Effector memory CD4-positive, alpha-beta T cell (primary cell): Measurements from ENCODE around the gene DVL2.

ENCODE experiments used
- DNase-seq, 3 donors: peaks; one replicate each; pipeline ENCODE4 v3.0.0-alpha.2; 2020
- H3K27ac ChIP-seq: 2 replicates; pipeline ENCODE4 v1.7.0; 2013; ENCODE audit warnings: mild to moderate bottlenecking, low read length, moderate library complexity; ENCODE audit not compliant: insufficient read depth, poor library complexity, severe bottlenecking
- H3K27me3 ChIP-seq: replicated peaks from 2 replicates; pipeline ENCODE4 v1.7.0; 2013; ENCODE audit warnings: mild to moderate bottlenecking, low read length; ENCODE audit not compliant: insufficient read depth, control insufficient read depth, poor library complexity, severe bottlenecking
- H3K36me3 ChIP-seq: 2 replicates; pipeline ENCODE4 v1.7.0; 2013; ENCODE audit warnings: mild to moderate bottlenecking, low read length, moderate library complexity; ENCODE audit not compliant: control insufficient read depth, insufficient read depth
- H3K4me1 ChIP-seq: 2 replicates; pipeline ENCODE4 v1.7.0; 2013; ENCODE audit warnings: low read length, mild to moderate bottlenecking; ENCODE audit not compliant: control insufficient read depth, insufficient read depth, poor library complexity, severe bottlenecking
- H3K4me3 ChIP-seq: 2 replicates; pipeline ENCODE4 v1.7.0; 2013; ENCODE audit warnings: low read length, low read depth, mild to moderate bottlenecking; ENCODE audit not compliant: insufficient read depth, poor library complexity, severe bottlenecking
- H3K9me3 ChIP-seq: 2 replicates; pipeline ENCODE4 v1.7.0; 2013; ENCODE audit warnings: mild to moderate bottlenecking, low read length, moderate library complexity; ENCODE audit not compliant: control insufficient read depth

DVL2 gene

DNA sequence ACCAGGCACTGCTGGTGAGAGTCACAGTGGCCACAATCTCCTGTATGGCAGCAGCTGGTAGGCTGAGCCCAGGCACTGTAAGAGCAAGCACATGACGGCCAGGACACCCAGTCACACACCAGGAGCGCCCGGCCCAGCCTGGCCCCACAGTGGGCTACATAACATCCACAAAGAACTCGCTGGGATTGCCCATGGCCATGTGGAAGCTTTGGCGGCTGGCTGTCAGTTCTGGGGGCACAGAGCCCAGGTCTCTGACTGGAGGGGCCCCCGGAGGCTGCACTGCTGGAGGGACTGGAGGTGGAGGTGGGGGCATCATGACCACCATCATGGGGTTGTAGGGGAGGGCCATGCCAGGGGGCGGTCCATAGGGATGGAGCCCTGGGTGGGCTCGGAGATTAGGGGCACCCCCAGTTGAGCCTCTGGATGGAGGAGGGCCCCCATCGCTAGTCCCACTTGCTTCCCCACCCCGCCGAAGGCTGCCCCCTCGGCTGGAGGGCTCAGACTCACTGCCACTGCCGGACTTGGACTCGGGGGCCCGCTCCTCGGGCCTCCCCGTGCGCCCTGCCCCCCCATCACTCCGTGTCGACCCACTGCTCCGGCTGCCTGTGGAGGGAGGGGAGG lies 8.5 kb downstream of the DVL2 start:
- no peak overlapping the region for H3K4me3 ChIP-seq
- H3K27ac ChIP-seq, result no peak overlapping the region
- no peaks in the 10 kb centered on the region for H3K9me3 ChIP-seq
- peaks cover 73% of the 10 kb centered on the region for H3K36me3 ChIP-seq
- H3K27me3 ChIP-seq, result no peaks in the 10 kb centered on the region
- H3K4me1 ChIP-seq, result peaks cover under 1% of the 10 kb centered on the region
- DNase-seq, result no peak

DNA sequence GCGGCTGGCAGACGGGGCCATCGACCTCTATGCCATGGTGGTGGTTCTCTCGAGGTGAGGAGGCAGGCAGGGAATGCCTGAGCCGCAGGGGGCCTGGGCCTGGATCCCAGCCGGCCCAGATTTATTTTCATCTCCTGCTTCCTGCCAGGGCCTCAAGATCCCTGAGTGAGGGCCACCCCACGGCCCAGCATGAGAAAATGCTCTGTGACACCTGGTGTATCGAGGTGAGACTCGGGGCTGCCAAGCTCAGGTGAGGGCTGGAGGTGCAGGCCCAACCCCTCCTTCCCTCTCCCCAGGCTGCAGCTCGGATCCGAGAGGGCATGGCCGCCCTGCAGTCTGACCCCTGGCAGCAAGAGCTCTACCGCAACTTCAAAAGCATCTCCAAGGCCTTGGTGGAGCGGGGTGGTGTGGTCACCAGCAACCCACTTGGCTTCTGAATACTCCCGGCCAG lies 9.6 kb downstream of the DVL2 start:
- H3K36me3 ChIP-seq, result peaks cover 65% of the 10 kb centered on the region
- no peak overlapping the region for H3K27ac ChIP-seq
- DNase-seq, result no peak
- peaks cover 11% of the 10 kb centered on the region for H3K4me1 ChIP-seq
- H3K27me3 ChIP-seq, result no peaks in the 10 kb centered on the region
- H3K9me3 ChIP-seq, result no peaks in the 10 kb centered on the region
- no peak overlapping the region for H3K4me3 ChIP-seq

DNA sequence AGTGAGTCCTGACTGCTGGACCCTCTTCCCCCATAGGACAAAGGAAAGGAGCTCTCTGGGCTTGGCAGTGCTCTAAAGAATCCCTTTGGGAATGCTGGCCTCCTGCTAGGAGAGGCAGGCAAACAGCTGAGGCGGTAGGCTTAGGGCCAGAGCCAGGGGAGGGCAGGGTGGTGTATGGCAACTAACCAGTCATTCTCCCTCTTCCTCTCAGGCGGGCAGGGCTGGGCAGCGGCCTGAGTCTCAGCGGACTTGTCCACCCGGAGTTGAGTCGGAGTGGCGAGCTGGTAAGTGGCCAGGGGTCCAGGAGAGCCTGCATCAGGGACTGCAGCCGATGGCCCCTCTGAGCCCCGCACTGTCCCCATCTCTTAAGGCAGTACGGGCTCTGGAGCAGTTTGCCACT lies 10.2 kb downstream of the DVL2 start:
- Histone ChIP-seq H3K27me3 (no peaks in the 10 kb centered on the region), H3K4me1 (peaks cover 17% of the 10 kb centered on the region), H3K27ac (no peak overlapping the region), H3K36me3 (peaks cover 60% of the 10 kb centered on the region), H3K9me3 (no peaks in the 10 kb centered on the region), H3K4me3 (no peak overlapping the region)
- DNase-seq, result no peak

DNA sequence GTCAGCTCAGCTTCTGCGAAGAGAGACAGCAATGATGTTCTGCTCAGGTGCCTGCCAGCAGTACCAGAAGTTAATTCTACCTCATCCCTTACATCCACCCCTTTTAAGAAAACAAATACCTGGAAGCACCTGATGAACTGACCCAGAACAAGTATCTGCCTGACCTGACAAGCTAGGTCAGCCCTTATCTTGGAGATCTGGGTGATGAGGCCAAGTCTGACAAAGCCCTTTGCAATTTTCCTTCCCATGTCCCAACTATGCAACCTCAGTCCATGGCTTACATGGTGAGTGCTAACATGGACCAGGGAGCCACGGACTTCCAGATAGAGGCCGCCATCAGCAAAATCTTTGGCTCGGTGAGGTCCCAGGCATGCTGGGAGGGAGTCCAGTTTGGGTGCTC lies 10.9 kb downstream of the DVL2 start:
- no peak overlapping the region for H3K27ac ChIP-seq
- H3K4me3 ChIP-seq, result no peak overlapping the region
- peaks cover 17% of the 10 kb centered on the region for H3K4me1 ChIP-seq
- no peaks in the 10 kb centered on the region for H3K27me3 ChIP-seq
- peaks cover 52% of the 10 kb centered on the region for H3K36me3 ChIP-seq
- DNase-seq, result no peak
- H3K9me3 ChIP-seq, result no peaks in the 10 kb centered on the region

DNA sequence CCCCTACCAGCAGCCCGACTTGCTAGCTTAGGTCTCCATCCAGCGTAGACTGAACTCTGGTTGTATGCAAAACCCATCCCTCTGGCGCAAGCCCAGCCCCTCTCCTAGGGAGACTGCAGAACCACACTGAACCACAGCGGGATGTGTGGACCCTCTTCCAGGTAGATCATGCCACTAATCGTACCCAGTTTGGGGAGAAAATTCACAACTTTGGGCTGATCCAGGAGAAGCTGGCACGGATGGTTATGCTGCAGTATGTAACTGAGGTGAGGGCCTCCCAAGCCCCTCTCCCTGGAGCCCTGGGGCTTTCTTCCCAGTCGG lies 11.4 kb downstream of the DVL2 start:
- H3K4me3 ChIP-seq, result no peak overlapping the region
- H3K36me3 ChIP-seq, result peaks cover 49% of the 10 kb centered on the region
- no peaks in the 10 kb centered on the region for H3K9me3 ChIP-seq
- peaks cover 17% of the 10 kb centered on the region for H3K4me1 ChIP-seq
- H3K27me3 ChIP-seq, result no peaks in the 10 kb centered on the region
- no peak overlapping the region for H3K27ac ChIP-seq
- no peak for DNase-seq

DNA sequence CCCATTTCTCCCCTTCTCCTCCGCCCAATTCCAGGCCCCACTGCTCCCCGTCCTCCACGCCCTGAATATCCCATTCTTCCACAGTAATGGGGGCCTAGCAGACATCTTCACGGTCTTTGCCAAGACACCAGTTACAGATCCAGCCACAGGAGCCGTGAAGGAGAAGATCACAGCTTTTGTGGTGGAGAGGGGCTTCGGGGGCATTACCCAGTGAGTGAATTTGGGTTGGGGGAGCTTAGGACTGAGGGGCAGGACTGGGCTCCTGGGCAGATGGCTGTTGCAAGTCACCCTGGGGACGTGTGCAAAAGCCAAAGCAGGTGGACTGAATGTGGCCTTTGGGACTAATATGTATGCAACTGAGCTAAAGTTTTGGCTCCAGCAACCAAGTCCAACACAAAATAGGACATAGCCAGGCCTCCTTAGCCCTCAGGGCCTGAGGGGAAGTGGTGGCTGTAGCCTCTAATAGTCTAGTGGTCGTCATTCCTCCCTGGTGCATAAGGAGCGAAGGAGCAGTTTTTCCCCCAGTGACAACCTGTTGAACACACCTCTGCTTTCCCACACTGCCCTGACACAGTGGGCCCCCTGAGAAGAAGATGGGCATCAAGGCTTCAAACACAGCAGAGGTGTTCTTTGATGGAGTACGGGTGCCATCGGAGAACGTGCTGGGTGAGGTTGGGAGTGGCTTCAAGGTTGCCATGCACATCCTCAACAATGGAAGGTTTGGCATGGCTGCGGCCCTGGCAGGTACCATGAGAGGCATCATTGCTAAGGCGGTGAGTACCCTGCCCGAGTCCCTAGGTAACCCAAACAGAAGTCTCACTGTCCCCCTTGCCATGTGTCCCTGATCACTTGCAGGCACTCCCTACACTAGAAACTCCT lies 12.0 kb downstream of the DVL2 start:
- Histone ChIP-seq H3K27me3 (no peaks in the 10 kb centered on the region), H3K4me1 (peaks cover 23% of the 10 kb centered on the region), H3K27ac (no peak overlapping the region), H3K36me3 (peaks cover 47% of the 10 kb centered on the region), H3K9me3 (no peaks in the 10 kb centered on the region), H3K4me3 (no peak overlapping the region)
- no peak for DNase-seq

DNA sequence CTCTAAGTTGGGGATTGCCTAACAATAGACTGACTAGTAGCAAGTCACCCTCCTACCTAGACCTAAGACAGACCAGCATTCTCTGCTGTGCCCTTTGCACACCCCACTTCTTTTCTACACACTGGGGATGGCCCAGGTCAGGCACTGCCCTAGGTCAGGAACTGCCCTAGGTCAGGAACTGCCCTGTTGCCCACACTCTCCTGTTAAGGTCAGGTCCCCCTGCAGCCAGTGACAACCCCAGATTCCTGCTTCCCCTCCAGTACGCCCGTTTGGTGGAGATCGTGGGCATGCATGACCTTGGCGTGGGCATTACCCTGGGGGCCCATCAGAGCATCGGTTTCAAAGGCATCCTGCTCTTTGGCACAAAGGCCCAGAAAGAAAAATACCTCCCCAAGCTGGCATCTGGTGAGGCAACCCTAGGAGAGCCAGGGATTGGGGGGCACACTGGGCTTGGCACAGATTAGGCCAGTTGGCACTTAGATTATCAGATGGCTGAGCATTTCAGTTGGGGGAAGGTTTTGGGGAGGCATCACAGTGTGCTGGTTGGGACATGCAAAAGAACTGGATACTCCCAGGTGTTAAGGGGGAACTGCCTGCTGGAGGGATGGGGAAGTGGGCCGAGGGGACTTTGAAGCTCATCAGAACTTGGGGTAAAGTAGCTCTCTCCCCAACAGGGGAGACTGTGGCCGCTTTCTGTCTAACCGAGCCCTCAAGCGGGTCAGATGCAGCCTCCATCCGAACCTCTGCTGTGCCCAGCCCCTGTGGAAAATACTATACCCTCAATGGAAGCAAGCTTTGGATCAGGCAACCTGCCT lies 12.8 kb downstream of the DVL2 start:
- H3K27ac ChIP-seq, result peak overlapping the region; percentile 83
- peaks cover 28% of the 10 kb centered on the region for H3K4me1 ChIP-seq
- H3K4me3 ChIP-seq, result no peak overlapping the region
- no peaks in the 10 kb centered on the region for H3K9me3 ChIP-seq
- H3K36me3 ChIP-seq, result peaks cover 40% of the 10 kb centered on the region
- H3K27me3 ChIP-seq, result no peaks in the 10 kb centered on the region
- DNase-seq, result no peak

DNA sequence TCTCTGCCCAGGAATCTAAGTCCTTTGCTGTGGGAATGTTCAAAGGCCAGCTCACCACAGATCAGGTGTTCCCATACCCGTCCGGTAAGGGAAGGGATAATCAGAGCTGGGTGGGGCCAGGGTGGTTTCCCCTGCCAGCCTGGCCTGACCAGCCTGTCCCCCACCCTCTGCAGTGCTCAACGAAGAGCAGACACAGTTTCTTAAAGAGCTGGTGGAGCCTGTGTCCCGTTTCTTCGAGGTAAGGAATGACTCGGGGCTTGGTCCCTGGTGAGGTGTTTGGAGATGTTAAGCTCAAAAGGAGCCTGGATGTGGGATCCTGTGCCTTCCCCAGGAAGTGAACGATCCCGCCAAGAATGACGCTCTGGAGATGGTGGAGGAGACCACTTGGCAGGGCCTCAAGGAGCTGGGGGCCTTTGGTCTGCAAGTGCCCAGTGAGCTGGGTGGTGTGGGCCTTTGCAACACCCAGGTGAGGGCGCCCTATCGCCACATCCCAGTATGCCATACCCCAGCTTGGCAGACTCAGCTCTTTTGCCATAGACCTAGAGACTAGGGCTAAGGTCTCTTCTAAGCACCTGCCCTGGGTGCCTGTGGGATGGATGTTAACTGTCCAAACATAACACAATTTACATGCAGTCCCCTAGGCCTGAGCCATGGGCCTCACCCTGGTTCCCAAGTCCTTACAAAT lies 13.6 kb downstream of the DVL2 start:
- peaks cover 35% of the 10 kb centered on the region for H3K36me3 ChIP-seq
- peak; percentile 21 to 38 (median 25) for DNase-seq
- no peaks in the 10 kb centered on the region for H3K9me3 ChIP-seq
- peaks cover 28% of the 10 kb centered on the region for H3K4me1 ChIP-seq
- H3K27me3 ChIP-seq, result no peaks in the 10 kb centered on the region
- H3K27ac ChIP-seq, result peak overlapping the region; percentile 83
- H3K4me3 ChIP-seq, result peak overlapping the region; percentile 91

DNA sequence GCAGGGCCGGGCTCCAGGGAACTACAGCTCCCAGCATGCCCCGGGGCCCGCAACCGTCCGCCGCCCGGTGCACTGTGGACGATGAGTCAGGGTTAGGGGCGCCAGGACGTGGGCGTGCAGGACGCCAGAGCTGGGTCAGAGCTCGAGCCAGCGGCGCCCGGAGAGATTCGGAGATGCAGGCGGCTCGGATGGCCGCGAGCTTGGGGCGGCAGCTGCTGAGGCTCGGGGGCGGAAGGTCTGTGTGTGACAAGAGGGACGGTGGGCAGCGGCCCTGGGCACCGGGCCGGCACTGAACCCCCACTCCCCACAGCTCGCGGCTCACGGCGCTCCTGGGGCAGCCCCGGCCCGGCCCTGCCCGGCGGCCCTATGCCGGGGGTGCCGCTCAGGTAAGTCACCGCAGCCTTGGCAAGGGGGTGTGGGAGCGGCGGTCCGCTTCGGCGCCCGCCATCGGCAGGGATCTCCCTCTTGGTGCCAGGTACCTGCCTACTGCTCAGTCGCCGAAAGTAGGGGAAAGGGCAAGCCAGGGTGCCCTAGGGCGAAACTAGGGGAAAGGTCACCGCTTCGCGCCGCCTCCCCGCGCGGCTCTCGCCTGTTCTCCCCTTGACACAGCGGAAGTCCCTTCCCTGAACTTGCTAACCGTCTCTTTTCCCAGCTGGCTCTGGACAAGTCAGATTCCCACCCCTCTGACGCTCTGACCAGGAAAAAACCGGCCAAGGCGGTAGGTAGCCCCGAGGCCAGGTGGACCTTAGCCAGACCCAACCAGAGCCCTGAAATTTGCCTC lies 14.3 kb downstream of the DVL2 start, which contains the start of the genes ACADVL and DLG4:
Gene ACADVL, plus strand, starts transcription at position 127 of the 781 bp plus-strand sequence. Its CDS starts 47 bp downstream, at position 174.
Gene DLG4, minus strand, starts transcription at position 25 of the 781 bp plus-strand sequence.
- Histone ChIP-seq H3K27ac (peak within 1 kb of the TSS; percentile 83), H3K4me1 (peaks cover 33% of the 10 kb centered on the region), H3K27me3 (no peaks in the 10 kb centered on the region), H3K9me3 (no peaks in the 10 kb centered on the region), H3K4me3 (peak within 1 kb of the TSS; percentile 91), H3K36me3 (peaks cover 27% of the 10 kb centered on the region)
- DNase-seq, result peak; percentile 61 to 67 (median 63)
